ENCODE results near the gene ARHGEF39.
A peak's percentile ranks its signal among the peaks of the same experiment; 100 is the strongest.
"Not testable (repeated sequence)": the region's sequence is repeated elsewhere in the genome, so short reads cannot be mapped to it uniquely, and the experiment has no call there.

The ARHGEF39 gene

DNA sequence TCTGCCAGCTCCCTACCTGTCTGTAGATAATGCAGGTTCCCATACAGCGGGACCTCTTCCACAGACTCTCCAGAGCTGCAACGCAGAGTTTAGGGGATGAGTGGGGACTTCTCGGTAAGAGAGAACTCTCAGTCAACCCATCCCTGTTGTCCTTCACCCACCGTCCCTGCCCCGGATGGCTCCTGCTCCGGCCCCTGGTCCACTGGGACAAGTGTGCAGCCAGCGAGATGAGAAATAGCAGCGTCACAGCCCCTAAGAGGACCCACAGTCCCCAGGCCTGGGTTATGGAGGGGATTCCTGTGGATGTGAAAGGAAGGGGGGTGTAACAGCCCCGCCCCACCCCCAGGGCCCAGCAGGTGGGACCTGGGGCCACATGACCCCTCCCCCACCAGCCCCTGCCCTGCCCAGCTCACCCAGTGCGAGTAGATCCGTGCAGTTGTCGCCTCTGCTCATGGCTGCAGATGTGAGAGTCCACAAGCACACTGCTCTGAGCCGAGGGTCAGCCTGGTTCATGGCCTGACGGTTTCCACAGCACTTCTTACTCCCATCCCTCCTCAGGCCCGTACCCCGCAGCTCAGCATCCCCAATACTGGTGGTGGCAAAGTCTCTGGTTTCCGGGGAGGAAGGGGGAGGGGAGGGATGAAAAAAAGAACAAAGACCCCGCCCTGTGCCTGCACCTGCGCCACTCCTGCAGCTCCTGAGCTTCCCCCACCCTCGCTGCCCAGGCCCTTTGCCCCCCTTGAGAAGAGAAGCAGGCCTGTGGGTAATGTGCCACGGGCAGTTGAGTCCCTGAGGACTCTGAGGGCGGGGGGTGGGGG, 14.4 kb downstream of the ARHGEF39 start, which contains the start of gene SIT1:
SIT1 (minus strand) TSS at position 591 of the 818 bp plus-strand sequence; CDS start at position 513, 78 bp downstream.
- DNase-seq (ENCODE audit: low read depth in 2 of 2): no peak

DNA sequence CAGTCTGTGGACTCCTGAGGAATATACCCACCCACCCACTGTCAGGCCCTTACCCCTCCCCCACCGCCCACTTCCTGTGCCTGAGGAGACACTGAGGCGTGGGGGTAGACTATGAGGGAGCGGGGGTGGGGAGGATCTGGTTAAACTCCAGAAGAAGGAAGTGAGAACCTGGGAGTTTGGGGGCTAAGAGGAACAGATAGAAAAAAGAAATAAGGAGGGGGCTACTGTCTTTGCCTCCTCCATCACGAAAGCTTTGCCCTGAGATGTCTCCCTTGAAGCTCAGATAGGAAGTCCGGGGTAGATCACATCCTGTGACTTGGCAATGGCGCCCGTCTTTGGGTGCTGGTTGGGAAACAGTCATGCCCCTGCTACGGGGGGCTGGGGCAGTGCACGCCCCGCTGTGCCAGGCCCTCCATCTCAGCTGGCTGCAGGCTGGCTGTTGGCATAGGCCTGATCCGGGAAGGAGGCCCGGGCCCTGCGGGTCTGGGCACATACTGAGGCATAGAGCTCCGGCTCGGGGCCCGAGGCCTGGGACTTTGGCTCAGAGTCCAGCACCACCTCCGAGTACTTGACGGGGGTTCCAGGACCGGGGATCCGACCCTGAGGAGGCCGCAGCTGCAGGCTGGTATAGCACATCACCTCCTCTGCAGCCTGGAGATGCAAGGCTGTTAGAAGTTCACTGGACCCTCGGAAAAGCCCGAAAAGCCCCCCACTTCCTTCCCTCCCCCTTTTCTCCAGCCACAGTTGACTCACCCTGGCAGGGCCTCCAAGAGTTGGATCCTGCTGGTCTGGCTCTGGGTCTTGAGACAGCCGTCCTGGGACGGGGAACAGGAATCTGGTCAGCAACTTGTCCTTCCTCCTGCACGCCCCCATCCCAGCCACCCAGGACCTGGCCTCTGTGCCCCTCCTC, 15.3 kb downstream of the ARHGEF39 start:
- DNase-seq (ENCODE audit: low read depth in 2 of 2): no peak

DNA sequence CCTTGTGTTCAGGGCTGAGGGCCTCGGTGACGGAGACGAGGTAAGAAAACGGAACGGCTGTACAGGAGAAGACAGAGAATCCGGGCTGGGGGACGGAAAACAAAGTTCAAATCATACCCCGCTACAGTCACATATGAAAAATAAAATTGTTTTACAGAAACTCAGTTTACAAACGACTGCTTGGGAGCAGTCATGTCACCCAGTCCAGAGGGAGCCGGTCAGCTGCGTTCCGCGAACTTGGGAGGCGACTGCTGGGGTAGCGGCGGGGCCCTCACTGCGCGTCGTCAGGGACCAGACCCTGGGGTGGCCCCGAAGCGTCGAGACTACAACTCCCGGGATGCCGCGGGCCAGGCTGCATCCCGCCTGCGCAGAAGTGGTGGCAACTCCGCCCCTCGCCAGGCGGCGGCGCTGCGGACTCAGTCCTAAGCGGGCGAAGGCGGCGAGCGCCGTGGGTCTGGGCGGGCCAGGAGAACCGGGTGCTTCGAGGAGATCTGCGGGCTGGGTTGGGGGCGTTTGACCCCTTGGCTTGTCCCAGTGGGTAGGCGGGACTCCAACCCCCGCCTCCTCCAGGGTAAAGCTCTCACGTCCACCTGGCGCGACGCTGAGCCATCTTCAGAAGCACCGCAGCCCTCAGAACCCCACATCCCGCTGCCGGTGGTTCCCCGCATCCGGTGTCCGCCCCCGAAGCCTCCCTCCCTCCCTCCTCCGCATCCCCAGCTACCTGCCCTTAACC, 18.3 kb downstream of the ARHGEF39 start:
- DNase-seq (ENCODE audit: low read depth in 2 of 2): peak; percentile 86 to 88

DNA sequence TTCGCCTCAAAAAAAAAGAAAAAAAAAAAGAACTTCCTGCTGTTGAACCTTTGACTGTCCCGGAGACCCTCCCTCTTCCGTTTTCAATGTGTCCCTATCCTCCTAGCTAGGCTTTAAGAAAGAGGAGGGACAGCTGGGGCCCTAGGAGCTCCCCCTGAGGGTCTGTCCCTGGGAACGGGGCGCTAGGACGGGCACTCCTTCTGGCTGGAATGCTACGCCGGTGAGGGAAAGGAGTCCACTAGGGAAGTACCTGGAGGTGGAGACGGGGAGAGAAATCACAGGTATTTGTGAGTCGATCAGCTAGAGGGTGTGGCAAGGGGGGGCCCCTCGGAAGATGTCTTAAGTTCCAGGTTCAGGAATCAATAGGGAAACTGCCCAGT, 18.9 kb downstream of the ARHGEF39 start:
- no peak for DNase-seq (ENCODE audit: low read depth in 2 of 2)

DNA sequence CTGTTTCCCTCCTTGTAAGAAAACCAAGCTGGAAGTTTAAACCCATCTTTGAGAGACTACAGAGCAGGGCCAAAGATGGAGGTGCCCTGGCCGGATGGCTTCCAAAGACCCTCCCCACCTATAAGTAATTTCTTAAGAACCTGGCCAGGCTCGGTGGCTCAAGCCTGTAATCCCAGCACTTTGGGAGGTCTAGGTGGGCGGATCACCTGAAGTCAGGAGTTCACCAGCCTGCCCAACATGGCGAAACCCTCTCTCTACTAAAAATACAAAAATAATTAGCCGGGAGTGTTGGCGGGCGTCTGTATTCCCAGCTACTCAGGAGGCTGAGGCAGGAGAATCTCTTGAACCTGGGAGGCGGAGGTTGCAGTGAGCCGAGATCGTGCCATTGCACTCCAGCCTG, 19.3 kb downstream of the ARHGEF39 start:
- DNase-seq (ENCODE audit: low read depth in 2 of 2): not testable (repeated sequence)

DNA sequence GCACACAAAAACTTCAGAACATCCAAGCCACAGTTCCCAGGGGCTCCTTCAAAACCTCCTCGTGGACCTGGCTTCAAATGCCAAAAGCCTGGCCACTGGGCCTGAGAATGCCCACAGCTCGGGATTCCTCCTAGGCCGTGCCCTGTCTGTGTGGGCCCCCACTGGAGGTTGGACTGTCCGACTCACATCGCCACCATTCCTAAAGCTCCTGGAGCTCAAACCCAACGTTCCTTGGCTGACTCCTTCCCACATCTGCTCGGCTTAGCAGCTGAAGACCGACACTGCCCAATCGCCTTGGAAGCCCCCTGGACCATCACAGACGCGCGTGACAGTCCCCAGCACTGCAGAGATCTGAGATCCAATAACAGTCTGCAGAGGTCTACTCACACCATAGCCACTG, 21.9 kb downstream of the ARHGEF39 start:
- no peak for DNase-seq (ENCODE audit: low read depth in 2 of 2)

DNA sequence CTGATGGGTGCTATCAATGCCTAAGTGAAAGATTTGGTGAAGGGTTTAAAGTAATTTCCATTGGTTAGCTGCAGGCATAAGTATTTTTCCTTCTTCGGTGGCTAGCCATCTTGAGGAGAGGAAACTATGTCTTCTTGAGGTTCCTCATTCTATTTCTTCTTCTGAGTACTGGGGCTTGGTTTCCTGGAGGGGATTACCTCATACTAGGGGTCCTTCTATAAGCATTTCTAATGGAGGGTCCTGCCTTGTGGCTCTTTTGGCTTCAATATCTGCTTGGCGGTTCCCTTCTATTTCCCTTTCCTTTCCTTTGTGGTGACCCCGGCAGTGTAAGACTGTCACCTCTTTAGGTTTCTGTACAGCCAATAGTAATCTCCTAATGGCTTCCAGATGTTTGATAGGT, 23.5 kb downstream of the ARHGEF39 start:
- DNase-seq (ENCODE audit: low read depth in 2 of 2): not testable (repeated sequence)

DNA sequence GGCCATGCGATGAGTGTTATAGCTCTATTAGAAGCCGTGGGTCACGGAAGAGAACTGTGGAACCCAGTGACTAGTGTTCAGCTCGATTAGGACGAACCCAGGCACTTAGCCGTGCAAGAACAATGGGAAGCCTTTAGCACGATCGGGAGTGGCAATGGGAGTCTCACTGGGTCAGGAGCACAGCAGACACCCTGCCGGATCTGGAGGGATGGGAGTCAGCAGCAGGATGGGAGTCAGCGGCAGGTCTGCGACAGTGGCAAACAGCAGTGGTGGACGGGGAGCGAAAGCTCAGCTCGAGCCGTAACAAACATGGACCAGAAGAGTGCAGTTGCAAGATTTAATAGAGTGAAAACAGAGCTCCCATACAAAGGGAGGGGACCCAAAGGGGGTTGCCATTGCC, 24.6 kb downstream of the ARHGEF39 start:
- not testable (repeated sequence) for DNase-seq (ENCODE audit: low read depth in 2 of 2)

DNA sequence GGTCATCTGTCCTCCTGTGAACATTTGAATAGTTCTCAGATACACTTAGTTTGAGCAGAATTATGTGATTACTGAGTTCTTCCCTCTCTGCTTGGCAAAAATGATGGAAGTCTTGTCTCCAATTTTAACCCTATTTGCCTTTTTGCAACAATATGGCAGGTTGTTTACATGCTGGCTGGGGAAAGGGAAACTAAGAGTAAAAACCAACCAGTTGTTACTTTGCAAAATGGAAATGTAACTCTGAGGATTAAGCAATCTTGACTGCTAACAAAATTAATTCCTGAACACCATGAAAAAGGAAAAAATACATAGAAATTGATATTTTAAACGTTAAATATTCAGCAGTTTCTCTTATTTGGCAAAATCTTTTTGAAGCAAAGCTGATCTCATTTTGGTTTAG, 25.4 kb downstream of the ARHGEF39 start:
- no peak for DNase-seq (ENCODE audit: low read depth in 2 of 2)

DNA sequence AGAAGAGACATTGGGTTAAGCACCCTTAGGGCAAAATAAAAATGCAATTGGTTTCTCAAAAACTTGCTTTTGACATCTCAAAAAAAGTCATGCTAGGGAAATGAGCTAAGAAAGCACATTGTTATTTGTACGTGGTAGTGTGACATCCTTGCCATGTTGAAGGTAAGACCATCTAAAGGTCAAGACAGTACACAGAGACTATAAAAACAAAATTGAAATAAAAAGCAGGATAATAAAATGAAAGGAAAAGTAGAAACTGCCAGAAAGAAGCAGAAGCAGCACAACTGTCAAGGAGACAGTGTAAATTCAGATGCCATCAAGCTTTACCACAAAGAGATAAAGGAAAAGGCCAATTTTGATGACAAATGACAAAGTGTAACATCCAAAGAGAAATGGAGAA, 25.8 kb downstream of the ARHGEF39 start:
- DNase-seq (ENCODE audit: low read depth in 2 of 2): not testable (repeated sequence)

DNA sequence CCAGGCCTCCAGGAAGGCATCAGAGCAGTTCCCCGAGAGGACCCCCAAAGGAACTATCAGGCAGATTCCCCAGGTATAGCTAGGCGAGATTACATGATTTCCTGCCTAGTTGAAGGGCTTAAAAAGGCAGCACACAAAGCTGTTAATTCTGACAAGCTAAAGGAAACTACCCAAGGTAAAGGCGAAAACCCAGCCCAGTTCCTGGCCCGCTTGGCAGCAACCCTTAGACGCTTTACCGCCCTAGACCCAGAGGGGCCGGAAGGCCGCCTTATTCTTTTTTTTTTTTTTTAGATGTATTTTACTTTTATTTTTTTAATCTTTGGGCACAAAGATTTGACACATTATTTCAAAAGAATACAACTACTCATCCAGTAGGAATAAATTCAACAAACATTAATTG, 26.2 kb downstream of the ARHGEF39 start:
- not testable (repeated sequence) for DNase-seq (ENCODE audit: low read depth in 2 of 2)

DNA sequence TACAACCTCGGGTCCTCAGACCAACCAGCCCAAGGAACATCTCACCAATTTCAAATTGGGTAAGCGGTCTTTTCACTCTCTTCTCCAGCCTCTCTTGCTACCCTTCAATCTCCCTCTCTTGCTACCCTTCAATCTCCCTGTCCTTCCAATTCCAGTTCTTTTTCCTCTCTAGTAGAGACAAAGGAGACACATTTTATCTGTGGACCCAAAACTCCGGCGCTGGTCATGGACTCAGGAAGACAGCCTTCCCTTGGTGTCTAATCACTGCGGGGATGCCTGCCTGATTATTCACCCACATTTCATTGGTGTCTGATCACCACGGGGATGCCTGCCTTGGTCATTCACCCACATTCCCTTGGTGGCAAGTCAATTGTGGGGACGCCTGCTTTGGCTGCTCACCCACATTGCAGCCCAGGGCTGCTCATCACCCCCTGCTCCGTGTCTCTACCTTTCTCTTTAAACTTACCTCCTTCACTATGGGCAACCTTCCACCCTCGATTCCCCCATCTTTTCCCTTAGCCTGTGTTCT, 27.5 kb downstream of the ARHGEF39 start:
- not testable (repeated sequence) for DNase-seq (ENCODE audit: low read depth in 2 of 2)

DNA sequence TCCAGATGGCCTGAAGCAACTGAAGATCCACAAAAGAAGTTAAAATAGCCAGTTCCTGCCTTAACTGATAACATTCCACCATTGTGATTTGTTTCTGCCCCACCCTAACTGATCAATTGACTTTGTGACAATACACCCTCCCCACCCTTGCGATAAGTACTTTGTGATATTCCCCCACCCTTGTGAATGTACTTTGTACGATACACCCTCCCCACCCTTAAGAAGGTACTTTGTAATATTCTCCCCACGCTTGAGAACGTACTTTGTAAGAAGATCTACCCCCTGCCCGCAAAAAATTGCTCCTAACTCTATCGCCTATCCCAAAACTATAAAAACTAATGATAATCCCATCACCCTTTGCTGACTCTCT, 28.1 kb downstream of the ARHGEF39 start:
- not testable (repeated sequence) for DNase-seq (ENCODE audit: low read depth in 2 of 2)

DNA sequence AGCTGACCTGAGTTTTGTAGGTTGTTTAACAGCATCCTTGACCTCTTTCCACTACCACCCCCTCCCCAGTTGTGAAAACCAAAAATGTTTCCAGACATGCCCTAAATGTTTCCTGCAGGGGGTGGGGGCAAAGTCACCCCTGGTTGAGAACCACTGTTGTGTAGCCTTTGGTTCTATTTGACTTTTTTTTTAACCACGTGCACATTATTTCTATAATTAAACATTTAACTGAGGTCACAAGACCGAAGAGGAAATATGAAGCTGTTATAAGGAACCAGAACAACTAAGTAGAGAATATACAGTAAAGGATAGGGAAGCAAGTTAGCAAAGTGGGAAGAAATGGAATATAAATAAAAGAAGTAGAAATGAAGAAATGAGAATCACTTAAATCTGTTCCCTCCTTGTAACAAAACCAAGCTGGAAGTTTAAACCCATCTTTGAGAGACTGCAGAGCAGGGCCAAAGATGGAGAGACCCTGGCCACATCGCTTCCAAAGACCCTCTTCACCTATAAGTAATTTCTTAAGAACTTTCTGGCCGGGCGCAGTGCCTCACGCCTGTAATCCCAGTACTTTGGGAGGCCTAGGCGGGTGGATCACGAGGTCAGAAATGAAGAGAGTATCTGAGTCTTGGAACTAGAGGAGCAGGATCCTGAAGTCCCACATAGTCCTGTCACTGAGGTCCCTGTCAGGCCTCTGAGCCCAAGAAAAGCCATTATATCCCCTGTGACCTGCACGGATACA, 28.7 kb downstream of the ARHGEF39 start:
- no peak for DNase-seq (ENCODE audit: low read depth in 2 of 2)

DNA sequence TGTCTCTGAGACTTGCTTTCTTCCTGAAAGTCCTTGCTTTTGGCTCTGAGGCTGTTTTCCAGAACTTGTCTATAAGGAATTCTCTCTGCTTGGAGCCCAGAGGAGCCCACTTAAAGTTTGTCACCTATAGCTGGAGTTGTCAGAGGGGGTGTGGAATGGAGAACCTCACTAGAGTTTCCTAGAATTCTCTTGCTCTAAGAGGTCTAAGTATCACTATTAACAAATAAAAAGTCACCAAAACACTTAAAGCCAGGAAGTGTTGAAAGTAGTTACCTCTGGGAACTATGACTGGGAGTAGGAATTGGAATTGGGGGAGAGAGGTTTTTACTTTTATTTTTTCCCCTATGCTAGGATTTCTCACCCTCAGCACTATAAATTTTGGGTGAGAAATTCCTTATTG, 29.3 kb downstream of the ARHGEF39 start:
- DNase-seq (ENCODE audit: low read depth in 2 of 2): no peak

DNA sequence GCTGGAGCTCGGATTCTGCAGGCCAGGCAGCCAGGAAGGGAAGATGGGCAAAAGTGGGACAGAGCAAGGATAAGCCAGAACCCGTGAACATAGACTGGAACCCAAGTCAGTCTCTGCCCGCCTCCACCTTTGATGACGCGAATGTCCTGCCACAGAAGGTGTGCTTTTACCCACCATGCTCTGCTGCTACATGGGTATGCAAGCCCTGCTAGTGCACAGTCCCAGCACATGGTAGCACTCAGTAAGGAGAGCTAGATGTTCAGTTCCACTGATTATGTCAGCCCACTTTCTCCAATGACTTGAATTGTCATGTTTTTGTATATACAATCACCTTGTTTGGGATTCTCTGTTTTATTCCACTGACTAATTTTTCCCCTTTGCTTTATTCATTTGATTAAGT, 35.4 kb downstream of the ARHGEF39 start:
- DNase-seq (ENCODE audit: low read depth in 2 of 2): no peak

DNA sequence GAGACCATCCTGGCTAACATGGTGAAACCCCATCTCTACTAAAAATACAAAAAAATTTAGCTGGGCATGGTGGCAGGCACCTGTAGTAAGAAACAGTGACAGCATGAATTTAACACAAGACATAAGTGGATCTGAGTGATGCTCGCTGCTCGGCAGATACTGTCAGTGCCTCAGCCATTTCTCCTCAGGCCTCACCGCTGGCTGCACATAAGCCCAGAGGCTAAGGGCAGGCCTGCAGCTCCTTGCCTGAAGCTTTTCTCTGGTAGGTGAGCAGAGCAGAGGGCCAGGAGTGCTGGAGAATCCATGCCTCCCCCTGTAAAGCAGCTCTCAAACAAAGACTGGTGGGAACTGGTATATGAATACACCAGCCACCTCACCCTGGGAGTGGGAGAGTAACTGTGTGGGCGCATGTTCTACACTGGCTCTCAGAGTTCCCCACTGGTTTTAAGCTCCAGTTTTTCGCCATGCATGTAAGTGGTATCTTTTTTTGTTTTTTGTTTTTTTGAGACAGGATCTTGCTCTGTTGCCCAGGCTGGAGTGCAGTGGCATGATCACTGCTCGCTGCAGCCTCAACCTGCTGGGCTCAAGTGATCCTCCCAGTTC, 36.5 kb downstream of the ARHGEF39 start:
- no peak for DNase-seq (ENCODE audit: low read depth in 2 of 2)

DNA sequence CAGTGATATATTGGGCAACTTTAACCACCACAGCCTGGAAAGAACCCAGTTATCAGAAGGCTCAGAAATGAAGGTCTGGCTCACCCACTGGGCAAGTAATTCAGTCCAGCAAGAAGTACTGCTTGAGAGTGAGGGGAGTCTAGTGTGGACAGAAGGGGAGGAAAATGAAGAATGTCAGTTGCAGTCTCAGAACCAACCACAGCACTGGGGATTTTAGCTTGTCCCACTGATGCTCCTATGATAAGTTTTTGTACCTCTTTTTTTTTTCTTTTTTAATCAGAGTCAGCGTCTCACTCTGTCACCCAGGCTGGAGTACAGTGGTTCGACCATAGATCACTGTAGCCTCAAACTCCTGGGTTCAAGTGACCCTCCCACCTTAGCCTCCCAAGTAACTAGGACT, 37.4 kb downstream of the ARHGEF39 start:
- no peak for DNase-seq (ENCODE audit: low read depth in 2 of 2)

DNA sequence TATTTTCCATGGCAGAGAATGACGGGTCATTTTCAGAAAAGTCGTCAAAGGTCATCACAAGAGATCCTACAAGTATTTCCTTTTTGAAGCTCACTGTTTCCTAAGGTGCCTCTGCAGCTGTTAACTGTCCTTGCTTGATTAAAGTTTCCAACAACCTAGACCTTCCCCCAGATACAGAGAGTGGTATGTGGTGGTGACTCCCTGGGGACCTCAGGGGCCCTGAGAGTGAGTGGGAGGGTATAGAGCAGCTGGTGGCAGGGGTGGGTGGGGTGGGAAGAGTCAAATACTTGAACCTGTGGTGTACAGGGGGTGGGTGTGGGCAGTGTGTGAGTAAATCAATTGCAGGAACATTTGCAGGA, 45.2 kb downstream of the ARHGEF39 start:
- DNase-seq (ENCODE audit: low read depth in 2 of 2): no peak

DNA sequence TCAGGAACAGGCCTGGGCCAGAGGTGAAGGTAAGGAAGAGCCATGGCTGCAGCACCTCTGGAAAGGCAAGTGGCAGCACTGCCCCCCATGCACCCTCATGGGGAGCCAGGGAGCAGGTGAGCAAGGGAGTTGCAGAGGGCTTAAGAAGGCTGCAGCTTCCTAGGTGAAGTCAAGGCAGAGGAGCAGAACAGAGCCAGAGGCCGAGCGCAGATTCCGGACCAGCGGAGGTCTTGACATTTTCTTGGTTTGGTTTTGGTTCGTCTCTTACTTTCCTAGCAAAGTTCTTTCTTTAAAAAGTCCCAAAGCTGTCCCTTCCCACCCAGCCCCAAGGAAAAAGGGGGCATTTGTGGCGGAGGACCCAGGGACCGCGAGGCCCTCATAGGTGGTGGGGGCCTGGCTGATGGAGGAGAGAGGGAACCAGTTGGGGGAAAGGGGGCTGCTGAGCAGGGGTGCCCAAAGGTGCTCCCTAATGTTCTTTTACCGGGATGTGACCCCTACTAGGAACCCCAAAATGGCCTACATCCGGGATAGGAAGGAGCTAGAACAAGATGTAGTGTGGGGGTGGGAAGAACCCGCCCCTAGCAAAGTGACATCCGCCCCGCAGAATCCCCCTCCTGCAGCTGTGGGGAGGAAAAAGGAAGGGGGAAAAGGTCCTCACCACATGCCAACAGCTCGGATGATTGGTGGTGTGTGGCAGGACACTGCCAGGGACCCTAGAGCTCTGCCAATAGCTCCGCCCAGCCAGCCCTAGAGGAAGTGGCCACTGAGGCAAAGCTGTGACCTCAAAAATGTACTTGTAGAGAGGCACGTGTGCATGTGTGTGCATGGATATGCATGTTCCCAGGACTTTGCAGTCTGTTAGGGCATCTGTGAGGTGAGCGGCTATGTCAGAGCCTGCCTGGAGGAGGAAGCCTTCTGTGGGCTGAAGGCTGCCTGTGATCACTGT, 45.9 kb downstream of the ARHGEF39 start:
- no peak for DNase-seq (ENCODE audit: low read depth in 2 of 2)

Measured in activated CD4-positive, alpha-beta T cell treated with anti-CD3 and anti-CD28 coated beads for 24 hours (primary cell).